Omental fat pad (tissue), 4 donors: ENCODE results near the gene SCN2B. TPM values are rescaled to one million over a fixed set of nuclear protein-coding genes. Genes with fewer than 3 reads are reported as not detected.

Experiments
- ATAC-seq: fragments of 150-250 bp; one replicate; pipeline ENCODE4 v1.9.1; 2016; ENCODE audit warnings: mild to moderate bottlenecking, moderate library complexity; ENCODE audit not compliant: low FRiP score
- DNase-seq: peaks from one replicate; pipeline ENCODE4 v3.0.0-alpha.2; 2019; ENCODE audit warnings: low spot score
- CTCF ChIP-seq, 3 donors: fragments of 450-650 bp; IDR thresholded peaks; one replicate each; pipeline ENCODE4 v1.5.1; 2016 to 2017; ENCODE audit warnings: antibody characterized with exemption in 3 of 3, mild to moderate bottlenecking in 3 of 3, moderate library complexity in 2 of 3
- total RNA-seq, 4 donors: library from RNA; depleted of rRNA; stranded (reverse); fragments of >200 nt; gene quantifications; one replicate each; pipeline ENCODE4 v1.1.0, GENCODE V29; 2016

Gene SCN2B
- total RNA-seq, 4 donors from 2014 or later: 0.28 to 0.47 TPM; not detected in 2

GRCh38 chr11:118219732-118220131 lies 43.3 kb upstream of the SCN2B start:
- ATAC-seq (no peak), DNase-seq (no peak)
- TF ChIP-seq CTCF (IDR thresholded peaks at IDR 0.05): no peak

GRCh38 chr11:118219244-118219643 lies 42.8 kb upstream of the SCN2B start:
- DNase-seq (no peak), ATAC-seq (no peak)
- no peak for TF ChIP-seq CTCF (IDR thresholded peaks at IDR 0.05)

GRCh38 chr11:118217575-118217974 lies 41.1 kb upstream of the SCN2B start:
- no peak for DNase-seq
- TF ChIP-seq CTCF (IDR thresholded peaks at IDR 0.05): no peak
- no peak for ATAC-seq

GRCh38 chr11:118216621-118217481 lies 40.4 kb upstream of the SCN2B start:
- ATAC-seq (no peak), DNase-seq (no peak)
- no peak for TF ChIP-seq CTCF (IDR thresholded peaks at IDR 0.05)

GRCh38 chr11:118215765-118216164 lies 39.3 kb upstream of the SCN2B start:
- ATAC-seq (no peak), DNase-seq (no peak)
- no peak for TF ChIP-seq CTCF (IDR thresholded peaks at IDR 0.05)

GRCh38 chr11:118215262-118215661 lies 38.8 kb upstream of the SCN2B start:
- no peak for DNase-seq
- TF ChIP-seq CTCF (IDR thresholded peaks at IDR 0.05): no peak
- no peak for ATAC-seq
